ENCODE measurements around the gene SRXN1.
A peak's percentile ranks its signal among the peaks of the same experiment; 100 is the strongest.

SRXN1 gene

DNA sequence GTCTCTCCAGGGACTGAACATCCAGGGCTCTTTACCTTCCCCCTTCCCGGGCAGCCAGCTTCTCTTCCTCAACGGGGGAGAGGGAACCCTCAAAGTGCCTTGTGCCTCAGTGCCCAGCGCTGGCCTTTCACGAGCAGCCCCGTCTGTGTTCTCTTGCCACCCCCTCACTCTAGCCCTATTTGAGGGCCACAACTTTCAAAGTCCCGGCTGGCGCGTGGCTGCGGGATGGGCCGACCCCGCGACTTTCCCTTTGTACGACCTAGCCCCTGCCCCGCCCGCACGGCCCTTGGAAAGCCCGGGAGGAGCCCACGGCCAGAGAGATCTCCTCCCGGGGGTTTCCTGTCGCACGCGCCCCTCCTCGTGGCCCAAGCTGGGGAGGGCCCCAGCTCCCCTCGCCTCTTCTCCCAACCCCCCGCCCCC is 22.0 kb upstream of the SRXN1 start:
- DNase-seq, result peak; percentile 36

- DNase-seq, result no peak
These were observed 20.6 kb upstream of the SRXN1 start for GRCh38 chr20:673603-674001.

- DNase-seq, result peak; percentile 38
These were observed 20.1 kb upstream of the SRXN1 start for GRCh38 chr20:672963-673602.

GRCh38 chr20:671252-672030 is 18.4 kb upstream of the SRXN1 start:
- DNase-seq, result no peak

DNA sequence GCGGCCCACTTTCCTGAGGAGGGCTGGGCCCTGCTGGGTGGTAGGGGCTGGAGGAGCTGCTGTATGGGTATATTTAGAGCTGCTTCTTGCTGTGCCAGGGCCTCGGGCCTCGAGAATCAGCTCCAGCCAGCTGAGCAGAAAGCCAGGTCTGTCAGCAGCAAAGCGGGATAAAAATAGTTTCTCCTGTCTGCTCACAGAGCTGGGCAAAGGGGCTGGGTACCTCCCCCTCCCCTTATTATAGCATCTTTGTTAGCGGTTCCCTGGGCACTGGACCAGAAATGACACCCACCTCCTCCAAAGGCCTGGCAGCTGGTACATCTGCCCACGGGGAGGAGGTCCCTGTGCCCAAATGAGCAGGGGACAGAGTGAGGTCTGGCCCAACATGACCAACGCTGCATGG is 16.6 kb upstream of the SRXN1 start:
- DNase-seq, result no peak

GRCh38 chr20:668638-669037 is 15.6 kb upstream of the SRXN1 start:
- DNase-seq, result no peak

GRCh38 chr20:668050-668449 is 15.1 kb upstream of the SRXN1 start:
- no peak for DNase-seq

DNA sequence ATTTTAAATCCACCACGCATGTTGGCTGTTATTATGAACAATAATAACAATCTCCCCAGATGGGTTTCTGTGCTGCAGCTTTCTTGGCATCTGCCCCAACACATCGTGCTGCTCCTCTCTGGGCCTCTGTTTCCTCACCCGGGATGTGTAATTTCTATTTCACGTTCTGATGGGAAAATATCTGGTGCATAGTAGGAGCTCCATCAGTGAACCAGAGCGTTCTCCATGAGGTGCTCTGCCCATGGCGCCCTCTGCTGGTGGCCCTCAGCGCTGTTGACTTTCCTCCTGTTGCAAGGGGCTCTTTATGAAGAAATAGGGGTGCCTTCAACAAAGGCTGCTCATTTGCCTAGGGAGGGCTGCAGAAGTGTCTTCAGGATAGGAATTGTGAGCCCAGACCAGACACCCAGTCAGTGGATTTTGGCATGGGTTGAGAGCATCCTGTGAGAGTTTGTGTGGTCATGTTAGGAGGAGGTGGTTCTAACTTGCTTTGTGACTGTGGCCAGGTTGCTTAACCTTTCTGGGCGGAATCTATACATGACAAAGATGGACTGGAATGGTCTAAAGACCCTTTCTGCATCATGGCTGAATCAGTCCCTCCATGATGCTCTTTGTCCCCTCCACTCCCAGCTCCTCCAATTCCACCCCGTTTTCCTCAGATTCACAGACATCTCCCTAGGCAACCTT is 14.5 kb upstream of the SRXN1 start:
- DNase-seq, result peak; percentile 15

DNA sequence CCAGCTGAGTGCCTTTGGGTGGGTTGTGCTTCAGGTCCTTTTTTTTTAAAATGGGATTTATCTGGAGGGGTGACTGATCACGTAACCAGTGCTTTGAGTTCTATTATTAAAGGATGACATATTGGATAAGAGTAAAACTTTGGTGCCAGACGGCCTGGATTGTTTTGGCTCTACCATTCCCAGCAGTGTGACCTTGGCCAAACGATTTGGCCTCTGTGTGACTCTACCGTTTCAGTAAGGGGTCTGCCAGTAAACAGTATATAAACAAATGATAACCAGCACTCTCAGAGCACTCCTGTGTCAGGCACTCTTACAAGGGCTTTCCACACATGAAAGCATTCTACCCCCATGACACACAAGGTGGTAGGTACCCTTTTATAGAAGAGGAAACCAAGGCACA is 13.9 kb upstream of the SRXN1 start:
- DNase-seq, result no peak

DNA sequence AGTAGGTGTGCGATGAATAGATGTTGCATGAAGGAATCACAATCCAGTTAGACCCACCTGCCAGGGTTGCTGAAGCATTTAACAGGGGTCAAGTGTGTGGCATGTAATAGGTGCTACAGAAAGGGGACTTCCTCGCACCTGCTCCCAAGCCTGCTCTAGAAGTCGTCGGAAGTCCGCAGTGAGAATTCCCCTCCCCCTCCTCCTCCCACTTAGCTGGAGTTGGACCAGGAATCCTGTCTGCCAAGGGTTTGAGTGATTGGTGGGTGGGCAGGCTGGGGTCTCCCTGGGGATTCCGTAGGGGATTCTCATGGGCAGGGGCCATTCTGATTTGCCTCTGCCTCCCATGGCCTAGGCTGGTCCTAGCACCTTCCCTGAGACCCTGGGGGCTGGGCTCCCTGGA is 12.3 kb upstream of the SRXN1 start:
- no peak for DNase-seq

GRCh38 chr20:664576-664975 is 11.6 kb upstream of the SRXN1 start:
- no peak for DNase-seq

GRCh38 chr20:664151-664550 is 11.2 kb upstream of the SRXN1 start:
- DNase-seq, result no peak

- no peak for DNase-seq
These were observed 10.5 kb upstream of the SRXN1 start for GRCh38 chr20:663315-664090.

- DNase-seq, result no peak
These were observed 9.5 kb upstream of the SRXN1 start for GRCh38 chr20:662277-663192.

GRCh38 chr20:661474-662270 is 8.7 kb upstream of the SRXN1 start:
- peak; percentile 38 for DNase-seq

DNA sequence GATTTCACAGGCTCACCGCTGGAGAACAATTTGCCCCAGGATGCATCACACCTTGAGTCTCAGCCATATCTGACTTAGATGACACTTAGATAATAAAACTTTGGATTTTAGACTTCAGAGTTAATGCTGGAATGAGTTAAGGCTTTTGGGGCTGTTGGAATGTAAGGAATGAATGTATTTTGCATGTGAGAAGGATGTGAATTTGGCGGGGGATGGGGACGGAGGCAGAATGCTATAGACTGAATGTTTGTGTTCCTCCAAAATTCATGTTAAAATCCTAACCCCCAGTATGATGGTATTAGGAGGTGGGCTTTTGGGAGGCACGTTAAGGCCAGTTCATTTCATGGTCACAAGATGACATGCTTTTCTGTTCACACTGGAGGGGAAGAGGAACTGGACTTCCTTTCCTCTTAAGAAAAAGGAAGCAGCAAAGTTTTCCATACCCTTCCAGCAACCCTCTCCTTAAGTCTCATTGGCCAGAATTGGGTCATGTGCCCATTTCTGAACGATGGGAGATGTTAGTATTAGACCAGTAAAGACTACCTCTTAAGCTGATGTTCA is 5.8 kb upstream of the SRXN1 start:
- DNase-seq, result no peak

DNA sequence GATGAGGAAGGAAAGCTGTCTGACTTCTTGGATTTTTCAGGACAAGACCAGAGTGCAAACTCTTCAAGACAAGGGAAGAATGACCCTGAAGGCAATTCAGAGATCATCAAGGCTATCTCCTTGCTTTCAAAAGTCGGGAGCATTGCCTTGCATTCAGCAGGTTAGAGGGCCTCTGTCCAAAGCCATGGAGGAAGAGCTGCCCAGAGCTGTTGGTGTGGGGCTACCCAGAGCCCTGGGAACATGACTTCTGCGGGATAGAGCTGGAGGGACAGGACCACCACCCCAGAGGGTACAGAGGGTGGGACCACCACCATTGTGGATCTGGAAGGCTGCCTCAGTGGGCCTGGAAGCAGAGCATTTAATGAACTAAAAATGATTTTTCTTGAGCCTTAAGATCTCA is 5.2 kb upstream of the SRXN1 start:
- no peak for DNase-seq

DNA sequence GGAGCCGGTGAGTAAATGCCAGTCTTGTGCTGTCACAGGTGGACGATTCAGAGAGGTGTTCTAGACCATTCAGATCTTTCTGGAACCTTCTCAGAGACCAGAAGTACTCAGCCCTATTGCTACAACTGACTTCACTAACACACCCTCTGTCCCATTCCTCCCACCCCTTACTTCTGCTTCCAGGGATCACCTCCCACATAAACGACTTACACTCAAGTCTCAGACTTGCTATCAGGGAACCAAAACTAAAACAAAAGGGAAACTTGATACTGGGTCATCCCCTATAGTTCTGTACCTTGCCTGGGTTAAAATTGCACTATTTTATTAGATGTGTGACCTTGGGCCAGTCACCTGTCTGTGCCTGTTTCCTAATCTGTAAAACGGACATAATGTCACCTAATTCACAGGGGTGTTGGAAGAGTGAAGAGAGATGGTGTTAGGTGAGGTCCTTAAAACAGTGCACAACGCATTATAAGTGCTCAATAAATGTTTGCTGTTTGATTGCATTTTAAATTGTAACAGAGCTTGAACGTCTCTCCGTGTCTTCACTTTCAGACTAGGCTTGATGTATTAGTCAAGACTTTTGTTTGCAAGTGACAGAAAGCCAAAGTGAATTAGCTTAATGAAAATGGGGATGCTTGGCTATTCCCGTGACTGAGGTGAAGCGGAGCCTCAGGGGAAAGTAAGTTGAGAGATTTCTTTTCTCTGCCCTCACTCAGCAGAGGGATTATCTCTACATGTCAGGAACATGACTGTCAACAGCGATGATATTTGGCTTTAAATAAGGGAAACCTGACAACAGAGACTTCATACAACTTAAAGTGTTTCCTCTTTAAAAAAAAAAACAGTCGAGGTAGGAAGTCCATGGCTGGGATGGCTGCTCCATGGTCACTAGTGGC is 3.0 kb upstream of the SRXN1 start:
- no peak for DNase-seq

DNA sequence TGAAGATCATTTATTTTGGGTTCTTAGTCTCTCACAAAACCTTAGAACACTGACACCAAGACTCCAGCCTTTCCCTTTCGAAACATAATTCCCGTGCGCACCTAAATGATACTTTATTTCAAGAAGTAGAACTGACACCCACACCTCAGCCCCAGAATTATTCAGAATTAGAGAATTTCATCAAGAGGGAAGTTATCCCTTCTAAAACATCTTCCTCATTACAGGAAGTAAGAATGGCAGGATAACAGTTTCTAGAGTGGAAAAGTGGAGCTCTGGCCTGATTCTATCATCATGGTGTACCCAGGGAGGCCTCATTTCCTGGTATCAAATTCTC is 1.4 kb upstream of the SRXN1 start:
- no peak for DNase-seq

All from NCI-H526 treated with DMSO at 0.1 percent for 48 hours (cell line).